ENCODE measurements around the gene DIPK1C.
A peak's percentile ranks its signal among the peaks of the same experiment; 100 is the strongest.

Gene DIPK1C

DNA sequence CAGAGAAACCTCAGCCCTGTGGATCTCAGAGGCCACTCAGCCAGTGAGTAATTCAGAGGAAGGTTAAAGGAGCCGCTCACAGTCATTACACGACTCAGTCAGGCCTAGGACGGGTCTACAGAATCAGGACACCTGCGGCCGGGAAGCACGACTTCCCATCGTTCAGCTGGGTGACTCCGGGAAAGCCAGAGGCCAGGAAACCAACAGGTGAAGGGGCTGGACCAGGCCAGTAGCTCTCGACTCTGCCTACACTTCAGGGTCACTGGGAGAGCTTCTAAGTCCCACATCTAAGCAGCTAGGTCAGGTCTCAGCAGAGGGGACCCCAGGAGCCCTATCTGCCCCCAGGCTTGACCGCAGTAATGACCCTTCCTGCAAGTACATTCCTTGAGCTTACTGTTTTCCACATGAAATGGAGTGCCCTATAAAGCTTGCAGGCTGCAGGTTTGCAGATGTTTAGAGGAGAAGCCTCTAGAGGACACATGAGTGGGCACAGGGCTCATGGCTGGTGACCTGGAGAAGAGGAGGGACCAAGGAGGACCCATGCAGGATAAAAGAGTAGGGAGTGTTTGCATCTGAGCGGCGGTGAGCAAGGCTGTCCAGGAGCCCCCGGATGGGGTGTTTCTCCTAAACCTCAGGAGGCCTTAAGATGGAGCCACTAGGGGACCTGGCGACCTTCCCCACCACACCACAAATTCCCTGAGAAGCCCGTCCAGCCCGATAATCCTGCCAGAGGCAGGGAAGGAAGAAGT, 9.5 kb downstream of the DIPK1C start:
- no peak for DNase-seq

DNA sequence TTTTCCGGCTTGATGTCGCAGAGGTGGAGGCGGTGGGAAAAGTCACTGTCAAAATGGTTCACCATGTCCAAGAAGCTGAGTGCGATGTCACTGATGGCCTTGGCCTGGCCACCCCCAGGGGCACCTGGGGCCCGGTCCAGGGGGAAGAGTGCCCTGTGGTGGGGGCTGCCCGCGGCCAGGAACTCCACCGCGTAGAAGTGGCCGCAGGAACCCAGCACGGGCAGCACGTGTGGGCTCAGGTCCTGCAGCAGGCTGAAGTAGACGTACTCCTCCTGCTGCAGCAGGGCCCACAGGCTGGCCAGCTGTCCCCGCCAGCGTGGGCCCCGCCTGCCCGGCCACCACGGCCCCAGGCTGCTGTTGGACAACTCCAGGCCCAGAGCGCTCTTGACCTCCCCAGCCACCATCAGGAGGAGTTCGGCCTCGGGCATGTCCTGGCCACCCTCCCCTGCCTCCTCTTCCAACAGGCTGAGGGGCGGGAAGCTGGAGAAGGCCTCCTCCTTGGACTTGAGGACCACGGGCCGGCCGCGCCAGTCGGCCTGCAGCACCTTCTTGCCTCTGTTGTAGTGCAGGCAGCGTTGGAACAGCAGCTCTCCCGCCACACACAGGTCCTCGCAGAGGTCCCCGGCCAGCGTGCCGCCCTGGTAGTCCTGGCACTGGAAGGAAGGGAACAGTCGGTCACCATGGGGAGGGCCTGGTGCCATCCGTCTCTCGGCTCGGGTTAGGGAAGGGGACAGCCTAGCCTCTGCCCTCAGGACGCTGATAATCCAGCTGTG, 10.3 kb downstream of the DIPK1C start:
- DNase-seq = no peak

DNA sequence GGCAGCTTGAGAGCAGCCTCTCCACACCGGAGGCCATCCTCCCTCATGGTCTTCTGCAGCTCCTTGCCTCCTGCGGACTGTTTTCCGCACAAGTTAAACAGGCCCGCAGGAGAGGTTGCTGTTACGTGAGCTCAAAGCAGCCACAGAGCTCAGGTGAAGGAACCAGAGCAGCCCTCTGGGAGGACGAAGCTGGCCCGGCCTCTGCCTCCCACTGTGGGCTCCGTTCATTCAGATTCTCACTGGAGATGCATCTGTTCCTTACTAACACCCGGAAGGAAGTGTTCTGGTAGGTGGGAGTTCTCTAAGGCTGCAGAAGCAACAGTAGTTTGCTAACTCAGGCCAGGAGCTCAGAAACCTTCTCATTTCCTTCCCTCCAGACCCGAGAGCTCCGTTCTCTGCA, 10.9 kb downstream of the DIPK1C start:
- no peak for DNase-seq

DNA sequence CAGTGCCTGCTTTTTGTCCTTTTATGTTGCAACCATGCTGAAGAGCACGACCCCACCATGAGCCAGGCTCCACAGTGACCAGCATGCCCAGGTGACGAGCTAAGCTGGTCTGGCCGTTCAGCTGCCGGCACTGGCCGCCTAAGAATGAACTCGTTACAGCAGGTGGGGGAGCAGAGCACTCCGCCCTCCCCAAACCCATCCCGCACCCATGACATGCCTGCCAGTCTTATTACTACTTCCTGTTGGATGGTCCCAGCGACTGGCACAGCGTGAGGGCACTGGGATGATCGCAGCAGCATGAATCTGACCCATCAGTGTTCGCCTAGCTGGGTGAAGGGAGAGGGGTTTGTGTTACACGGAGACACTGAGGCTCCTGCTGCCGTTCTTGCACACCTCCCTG, 11.5 kb downstream of the DIPK1C start:
- no peak for DNase-seq

DNA sequence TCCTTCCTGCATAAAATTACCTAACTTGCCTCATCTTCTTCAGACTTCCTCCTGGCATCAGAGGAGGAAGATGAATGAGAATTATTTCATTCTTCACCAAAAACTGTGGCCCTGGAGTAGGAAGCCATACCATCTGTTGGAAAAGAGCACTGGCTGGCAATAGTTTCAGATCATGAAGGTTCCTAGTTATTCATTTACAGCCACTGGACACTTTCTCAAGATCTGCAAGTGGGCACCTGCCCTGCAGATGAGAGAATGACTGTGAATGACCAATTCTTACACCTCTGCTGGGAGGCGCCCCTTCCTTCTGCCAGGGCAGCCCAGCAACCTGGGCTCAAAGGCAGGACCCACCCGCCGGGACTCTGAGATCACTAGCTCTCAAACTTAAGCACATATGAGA, 13.0 kb downstream of the DIPK1C start:
- no peak for DNase-seq

DNA sequence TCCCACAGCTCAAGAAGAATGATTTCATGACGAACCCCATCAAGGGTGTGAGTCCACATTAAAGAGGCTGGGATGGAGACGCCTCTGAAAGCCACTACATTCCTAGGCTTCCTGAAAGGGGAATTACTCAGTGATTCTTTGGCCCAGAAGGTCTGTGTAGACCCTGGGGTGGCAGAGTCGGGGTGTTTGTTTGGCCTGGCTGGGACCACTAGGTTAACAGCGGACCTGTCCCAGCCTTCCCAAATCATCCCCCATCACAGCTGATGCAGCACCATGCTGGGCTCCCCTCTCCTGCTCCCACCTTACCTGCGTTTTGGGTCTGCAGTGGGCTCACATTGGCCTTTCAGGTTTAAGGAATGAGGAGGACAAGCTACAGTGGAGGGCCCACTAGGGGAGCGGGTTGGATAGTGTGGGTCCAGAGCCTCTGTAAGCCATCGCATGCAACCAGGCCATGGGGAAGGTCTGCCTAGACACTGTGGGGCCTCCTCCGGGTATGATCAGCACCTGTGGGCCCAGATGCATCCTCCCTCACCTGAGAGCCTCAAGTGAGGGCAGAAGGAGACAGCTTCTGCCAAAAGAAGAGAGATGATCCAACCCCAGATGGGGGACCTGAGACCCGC, 16.2 kb downstream of the DIPK1C start:
- DNase-seq = no peak

DNA sequence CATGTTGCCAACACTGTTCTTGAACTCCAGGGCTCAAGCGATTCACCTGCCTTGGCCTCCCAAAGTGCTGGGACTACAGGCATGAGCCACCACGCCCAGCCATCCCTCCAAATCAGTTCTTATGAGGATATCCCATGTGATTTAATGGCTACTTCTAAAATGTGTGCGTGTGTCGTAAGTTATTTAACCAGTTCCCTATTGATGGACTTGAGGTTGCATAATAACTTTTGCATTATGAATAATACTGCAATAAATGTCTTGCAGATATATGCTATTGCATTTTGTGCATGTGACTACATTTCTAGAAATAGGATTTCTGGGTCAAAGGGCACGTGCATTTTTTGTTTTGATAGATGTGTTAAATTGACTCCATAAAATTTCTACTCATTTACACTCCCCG, 19.0 kb downstream of the DIPK1C start:
- no peak for DNase-seq

DNA sequence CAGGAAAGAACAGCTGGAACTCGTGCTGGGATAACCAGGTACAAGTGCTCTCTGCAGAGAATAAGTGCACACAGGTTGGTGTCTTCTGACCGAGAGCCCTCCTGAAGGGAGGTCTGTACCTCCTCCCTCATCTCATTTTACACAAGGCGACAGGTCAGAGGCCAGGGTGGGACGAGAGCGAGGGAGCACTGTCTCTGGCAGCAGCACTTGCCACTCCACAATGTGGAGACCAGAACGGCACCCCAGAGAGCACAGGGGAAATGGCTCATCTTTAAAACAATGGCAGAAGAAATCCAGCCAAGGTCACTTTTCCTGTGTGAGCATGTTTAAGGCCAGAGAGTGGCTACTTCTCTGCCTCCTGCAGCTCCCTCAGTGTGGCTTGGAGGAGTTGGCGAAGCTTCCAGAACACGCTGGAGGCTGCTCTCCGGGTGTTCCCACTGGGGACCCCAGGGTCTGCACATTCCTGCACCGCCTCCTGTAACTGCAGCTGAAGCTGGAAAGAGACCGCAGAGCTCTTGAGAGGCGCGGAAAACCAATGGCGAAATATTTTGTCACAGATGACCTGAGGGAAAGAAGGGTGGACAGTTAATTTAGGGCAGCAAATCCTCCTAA, 20.8 kb downstream of the DIPK1C start:
- peak; percentile 54 for DNase-seq

DNA sequence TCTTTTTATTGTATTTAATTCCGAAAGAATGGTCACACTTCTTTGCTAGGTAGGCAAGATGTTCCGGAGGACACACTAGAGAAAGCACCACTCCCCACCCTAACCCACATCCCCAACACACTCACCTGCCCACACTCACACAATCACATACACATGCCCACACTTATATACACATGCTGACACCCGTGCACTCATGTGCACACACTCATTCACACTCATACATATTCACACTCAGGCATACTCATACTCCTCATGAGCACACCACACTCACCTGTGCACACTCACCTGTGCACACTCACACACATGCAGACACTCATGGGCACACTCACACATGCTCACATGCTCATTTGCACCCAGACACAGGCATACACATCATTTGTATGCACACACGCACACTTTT, 21.4 kb downstream of the DIPK1C start:
- DNase-seq = no peak

DNA sequence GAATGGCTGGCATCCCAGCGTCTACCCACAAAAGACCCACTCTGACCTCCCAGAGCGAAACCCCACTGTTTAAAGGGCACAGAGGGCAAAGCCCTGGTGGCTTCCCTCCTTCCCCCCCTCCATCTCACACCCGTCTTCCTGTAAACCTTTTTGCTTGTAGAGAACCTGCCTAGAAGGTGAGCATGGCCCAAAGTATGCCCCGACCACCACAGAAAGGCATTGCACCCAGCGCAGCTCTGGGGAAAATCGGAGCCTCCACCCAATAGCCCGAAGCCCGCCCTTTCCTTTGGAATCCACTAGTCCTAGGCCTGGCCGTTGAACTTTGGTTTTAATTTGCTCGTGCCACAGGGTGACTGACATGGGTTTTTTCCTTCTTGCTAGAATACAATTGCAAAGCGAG, 22.6 kb downstream of the DIPK1C start:
- DNase-seq = no peak

DNA sequence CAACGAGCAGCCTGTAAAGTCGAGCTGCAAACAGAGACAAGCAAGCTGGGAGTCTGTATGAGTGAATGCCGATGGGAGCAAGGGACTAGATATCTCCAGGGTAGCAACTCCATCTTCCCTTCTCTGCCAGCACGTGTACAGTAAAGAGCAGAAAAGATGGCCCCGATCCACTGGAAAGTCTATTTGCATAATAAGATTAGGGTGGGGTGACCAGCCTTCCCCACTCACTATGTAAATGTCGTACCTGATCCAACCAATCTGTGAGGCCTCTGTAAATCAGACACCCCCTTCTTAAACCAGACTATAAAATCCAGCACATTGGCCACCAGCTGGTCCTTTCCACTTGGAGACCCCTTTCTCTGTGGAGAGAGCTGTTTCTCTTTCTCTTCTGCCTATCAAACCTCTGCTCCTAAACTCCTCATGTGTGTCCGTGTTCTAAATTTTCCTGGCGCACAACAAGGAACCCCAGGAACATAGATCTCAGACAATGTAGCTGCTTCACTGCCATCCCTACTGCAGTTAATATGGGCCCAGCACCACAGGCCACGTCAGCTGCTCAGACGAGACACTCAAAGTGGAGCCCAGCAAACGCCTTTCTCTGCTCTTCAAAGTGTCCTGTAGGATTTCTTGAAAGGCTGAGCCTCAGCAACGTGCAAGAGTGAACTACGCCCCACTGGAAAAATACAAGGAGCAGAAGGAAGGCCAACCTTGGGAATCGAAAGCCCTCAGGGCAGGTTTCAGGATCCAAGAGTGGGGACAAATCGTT, 26.1 kb downstream of the DIPK1C start:
- DNase-seq = no peak

DNA sequence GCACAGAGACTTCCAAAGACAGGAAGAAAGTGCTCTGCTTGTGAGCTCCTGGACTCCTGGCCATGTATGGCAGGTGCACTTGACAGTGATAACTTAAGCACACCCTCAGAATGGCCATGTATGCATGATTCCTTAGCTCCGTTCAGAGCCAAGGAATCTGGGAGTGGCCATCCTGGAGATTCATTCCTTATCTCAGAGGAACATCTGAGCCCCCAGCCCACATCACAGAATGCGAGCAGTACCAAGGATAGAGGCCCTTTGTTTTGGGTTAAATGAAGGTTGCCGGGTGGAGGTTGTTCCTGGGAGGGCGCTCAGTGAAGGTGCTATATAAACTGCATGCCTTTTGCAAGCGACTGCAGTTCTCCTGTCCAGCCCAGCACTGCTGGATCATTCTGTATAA, 26.9 kb downstream of the DIPK1C start:
- DNase-seq = no peak

DNA sequence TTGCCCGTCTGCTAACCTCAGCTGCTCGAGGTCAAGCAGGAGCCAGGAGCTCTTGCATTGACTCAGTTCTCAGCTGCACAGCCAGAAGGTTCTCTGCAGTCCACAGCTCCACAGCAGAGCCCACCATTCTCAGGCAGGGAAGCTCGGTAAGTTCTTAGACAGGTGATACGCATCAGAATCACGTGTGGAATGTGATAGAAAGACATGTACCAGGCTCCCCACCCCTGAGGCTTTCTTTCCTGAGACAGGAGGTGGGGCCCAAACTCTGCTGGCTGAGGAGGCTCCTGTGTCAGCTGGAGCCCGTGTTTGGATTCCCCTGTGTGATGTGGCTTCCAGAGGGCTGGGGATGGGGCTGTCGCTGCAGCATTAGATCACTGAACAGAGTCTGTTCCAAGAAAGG, 28.0 kb downstream of the DIPK1C start:
- no peak for DNase-seq

DNA sequence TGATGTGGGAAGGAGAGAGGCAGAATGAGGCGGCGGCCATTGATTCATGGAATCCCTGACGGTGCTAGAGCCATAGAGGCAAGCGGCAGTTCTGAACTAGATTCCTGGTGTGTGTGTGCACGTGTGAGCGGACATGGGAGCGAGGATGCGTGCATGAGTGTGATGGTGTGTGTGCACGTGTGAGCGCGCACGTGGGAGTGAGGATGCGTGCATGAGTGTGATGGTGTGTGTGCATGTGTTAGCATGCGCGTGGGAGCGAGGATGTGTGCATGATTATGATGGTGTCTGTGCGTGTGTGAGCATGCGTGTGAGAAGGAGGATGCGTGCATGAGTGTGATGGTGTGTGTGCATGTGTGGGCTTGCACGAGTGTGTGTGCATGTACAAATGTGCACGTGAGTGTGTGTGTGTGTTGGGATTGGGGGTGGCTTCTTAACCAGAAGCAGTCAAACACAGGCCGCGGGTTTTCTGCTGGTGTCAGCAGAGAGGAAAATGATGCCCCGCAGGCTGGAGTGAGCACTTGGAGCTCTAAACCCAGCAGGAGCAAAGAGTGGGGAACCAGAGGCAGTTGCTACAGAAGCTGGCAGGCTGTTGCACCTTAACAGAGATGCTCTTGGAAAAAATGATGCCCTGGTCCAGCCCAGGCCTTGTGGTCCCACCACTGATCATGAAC, 29.5 kb downstream of the DIPK1C start:
- no peak for DNase-seq

DNA sequence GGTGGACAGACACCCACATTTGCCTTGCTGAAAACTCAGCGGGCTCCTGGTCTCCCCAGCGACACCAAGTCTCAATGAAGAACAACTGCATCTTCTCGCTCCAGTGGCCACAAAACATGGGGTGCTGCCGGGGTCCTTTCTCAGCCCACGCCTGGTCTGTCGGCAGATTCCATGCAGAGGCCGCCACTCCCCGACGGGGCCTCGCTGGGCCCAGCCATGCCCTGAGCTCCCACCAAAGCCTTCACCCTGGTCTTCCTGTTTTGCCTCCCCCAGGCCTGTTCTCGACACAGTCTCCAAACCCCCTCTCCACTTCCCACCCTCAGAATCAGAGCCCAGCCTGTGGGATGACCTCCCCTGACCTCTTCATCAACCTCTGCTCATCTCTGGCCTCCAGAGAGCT, 31.2 kb downstream of the DIPK1C start:
- DNase-seq = no peak

DNA sequence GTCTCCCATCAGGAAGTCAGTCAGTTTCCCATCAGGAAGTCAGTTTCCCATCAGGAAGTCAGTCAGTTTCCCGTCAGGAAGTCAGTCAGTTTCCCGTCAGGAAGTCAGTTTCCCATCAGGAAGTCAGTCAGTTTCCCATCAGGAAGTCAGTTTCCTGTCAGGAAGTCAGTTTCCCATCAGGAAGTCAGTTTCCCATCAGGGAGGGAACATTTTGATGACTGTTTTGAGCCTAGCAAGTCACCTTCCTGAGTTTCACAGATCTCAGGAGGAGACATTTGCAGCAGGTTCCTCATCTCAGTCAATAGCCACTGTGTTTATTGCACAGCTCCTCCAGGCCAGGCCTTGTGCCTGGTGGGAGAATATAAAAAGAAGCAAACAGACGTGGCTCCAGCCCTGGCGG, 31.9 kb downstream of the DIPK1C start:
- no peak for DNase-seq

DNA sequence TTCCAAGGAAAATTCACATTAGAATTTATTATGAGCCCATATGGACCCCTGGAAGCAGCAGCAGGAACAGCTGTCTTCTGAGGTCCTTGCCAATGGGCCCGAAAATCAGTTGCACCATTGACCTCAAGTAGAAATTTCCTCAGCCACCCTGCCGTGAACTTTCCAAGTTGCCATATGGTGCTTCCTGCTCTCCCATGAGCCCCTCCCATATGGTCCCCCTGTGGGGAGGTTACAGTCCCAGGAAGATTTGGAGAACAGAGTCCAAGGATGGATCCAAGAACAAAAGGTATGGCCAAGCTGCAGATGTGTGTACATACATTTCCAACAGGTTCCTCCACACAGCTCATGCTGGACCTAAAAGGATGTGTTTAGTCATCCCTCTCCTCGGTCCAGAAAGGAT, 34.6 kb downstream of the DIPK1C start:
- no peak for DNase-seq

DNA sequence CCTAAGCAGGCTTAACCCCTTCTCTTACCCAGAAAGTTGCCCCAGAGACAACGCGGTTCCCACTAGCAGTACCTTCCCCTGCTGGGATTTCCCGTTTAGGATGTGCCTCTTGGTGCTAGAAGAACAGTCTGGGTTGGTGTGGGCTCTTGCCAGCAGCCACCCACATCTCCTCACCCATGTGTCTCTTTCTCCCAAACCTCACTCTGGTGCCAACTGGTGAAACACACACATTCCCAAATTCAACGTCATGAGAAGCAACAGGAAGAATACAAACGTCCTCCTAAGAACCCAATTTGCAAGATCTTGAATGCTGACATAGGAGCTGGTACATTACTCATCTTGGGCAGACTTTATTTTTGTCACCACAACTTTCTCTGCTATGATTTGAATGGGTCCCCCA, 36.2 kb downstream of the DIPK1C start:
- no peak for DNase-seq

DNA sequence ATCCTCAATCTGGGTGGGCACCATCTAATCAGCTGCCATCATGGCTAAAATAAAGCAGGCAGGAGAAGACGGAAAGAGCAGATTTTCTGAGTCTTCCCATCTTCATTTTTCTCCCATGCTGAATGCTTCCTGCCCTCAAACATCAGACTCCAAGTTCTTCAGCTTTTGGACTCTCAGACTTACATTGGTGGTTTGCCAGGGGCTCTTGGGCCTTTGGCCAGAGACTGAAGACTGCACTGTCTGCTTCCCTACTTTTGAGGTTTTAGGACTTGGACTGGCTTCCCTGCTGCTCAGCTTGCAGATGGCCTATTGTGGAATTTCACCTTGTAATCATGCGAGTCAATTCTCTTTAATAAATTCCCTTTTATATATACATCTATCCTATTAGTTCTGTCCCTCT, 36.6 kb downstream of the DIPK1C start:
- peak; percentile 81 for DNase-seq

DNA sequence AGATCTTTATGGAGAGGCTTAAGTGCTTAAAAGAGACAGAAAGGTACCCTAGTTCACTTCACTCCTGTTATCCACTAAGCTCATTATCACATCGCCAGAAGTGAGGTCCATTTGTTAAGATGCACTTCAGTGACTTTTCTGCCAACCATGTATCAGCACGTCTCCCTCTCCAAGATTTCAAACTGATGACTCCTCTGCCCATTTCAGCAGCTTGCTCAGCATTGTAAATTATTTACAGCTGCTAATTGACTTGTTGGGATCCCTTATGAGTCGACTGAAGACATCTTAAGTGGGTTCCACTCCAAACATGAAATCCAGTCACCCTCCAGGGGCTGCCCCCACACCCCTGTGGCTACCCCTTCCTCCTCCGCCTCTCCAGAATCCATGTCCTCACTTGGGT, 37.3 kb downstream of the DIPK1C start:
- DNase-seq = no peak

DNA sequence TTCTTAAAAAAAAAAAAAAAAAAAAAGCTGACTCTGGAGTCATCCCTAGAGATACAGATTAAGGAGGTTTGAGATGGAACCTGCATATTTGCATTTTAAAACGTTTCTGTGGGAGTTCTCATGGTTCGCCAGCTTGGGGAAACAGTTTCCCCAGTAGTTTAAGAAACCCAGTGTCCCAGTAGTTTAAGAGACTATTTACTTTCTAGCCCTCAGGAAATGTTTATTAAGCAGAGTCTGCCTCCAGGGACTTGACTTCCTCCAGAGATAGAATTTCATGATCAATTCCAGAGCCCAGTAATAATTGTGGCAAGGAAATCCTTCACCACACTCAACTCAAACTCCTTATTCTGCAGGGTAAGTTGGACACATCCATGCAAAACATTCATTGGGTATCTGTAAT, 39.1 kb downstream of the DIPK1C start:
- DNase-seq = no peak

DNA sequence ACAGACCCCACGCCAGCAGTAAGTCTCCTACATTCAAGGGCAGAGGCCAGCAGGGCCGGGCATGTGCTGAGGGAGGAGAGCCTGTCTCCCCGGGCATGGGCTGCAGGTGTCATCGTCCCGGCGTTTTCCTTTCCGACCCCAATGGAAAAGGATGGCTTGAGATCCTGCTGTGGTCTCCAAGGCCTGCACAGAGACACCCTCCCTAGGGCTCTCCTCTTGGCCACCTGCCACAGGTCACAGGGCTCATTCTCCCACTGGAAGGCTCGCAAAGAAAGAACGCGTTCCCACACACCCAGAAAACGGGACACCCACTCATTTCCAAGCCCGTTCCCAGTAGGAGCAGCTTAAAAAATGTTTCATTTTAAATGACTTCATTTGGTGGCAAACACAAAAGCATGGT, 41.0 kb downstream of the DIPK1C start:
- no peak for DNase-seq
